ENCODE results near the gene PDPK1.

Gene PDPK1

DNA sequence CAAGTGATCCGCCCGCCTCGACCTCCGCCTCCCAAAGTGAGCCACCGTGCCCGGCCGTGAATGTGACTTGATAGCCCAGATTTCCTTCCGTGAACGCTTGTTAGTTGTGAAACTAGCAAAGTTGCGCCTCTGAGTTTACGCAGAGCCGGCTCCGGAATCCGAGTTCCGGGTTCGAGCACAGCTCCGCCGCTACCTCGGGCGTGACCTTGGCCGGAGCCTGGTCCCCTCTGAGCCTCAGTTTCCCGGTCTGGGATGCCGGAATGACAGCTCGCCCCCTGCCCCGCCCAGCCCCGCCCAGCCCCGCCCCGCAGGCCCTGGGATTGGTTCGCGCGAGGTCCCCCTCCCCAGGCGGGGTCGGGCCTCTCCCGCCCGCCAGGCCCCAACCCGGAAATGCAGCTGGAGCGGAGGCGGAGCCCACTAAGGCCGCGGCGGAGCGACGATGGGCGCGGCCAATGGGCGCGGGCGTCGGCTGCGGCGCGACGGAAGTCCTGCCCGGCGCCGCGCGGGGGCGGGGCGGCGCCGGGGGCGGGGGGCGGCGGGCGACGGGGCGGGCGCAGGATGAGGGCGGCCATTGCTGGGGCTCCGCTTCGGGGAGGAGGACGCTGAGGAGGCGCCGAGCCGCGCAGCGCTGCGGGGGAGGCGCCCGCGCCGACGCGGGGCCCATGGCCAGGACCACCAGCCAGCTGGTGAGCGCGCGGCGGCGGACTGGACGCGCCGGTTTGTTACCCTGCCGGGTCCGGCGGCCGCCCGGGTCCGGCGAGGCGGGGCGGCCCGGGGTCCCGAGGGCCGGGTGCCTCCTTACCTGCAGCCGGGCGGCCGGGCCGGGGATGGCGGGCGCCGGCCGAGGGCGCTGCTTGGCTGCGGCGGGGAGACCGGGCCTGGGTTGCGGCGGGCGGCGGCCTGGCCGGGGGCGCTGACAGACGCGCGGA, at the start of gene PDPK1:
Gene PDPK1 (plus strand): TSS at position 571 of the 929 bp plus-strand sequence. CDS start 92 bp downstream, at position 663.
- TF ChIP-seq, protein P1, sequence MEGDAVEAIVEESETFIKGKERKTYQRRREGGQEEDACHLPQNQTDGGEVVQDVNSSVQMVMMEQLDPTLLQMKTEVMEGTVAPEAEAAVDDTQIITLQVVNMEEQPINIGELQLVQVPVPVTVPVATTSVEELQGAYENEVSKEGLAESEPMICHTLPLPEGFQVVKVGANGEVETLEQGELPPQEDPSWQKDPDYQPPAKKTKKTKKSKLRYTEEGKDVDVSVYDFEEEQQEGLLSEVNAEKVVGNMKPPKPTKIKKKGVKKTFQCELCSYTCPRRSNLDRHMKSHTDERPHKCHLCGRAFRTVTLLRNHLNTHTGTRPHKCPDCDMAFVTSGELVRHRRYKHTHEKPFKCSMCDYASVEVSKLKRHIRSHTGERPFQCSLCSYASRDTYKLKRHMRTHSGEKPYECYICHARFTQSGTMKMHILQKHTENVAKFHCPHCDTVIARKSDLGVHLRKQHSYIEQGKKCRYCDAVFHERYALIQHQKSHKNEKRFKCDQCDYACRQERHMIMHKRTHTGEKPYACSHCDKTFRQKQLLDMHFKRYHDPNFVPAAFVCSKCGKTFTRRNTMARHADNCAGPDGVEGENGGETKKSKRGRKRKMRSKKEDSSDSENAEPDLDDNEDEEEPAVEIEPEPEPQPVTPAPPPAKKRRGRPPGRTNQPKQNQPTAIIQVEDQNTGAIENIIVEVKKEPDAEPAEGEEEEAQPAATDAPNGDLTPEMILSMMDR (conservative IDR thresholded peaks at IDR 0.05; ENCODE audit: control insufficient read depth, insufficient read depth, low read depth, low read length), result no peak
- peak; percentile 90 for DNase-seq (ENCODE audit: low read depth)
- H3K4me3 ChIP-seq (ENCODE audit: control insufficient read depth, low read depth, low read length), result peak within 1 kb of the TSS; percentile 69

DNA sequence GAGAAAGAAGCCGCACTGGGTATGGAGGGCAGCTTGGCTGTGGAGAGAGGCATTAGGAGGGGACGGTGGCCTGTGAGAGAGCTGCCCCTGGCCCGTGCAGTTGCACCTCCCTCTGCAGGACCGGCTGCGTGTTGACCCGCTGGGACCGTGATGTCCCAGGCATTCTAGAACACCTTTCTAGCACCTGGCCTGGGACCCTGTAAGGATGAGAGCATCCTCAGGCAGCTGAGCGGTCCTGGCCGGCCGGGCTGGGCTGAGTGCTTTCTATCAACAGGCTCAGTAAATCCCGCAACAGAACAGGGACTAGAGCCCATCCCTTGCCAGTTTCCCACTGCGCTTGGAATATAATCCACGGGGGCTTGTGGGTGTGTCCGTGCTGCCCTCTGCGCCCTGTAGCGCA, 48.2 kb upstream of the PDPK1 start:
- no peak overlapping the region for H3K4me3 ChIP-seq (ENCODE audit: control insufficient read depth, low read depth, low read length)
- no peak for DNase-seq (ENCODE audit: low read depth)
- TF ChIP-seq, protein P1 (conservative IDR thresholded peaks at IDR 0.05; ENCODE audit: control insufficient read depth, insufficient read depth, low read depth, low read length), result no peak

DNA sequence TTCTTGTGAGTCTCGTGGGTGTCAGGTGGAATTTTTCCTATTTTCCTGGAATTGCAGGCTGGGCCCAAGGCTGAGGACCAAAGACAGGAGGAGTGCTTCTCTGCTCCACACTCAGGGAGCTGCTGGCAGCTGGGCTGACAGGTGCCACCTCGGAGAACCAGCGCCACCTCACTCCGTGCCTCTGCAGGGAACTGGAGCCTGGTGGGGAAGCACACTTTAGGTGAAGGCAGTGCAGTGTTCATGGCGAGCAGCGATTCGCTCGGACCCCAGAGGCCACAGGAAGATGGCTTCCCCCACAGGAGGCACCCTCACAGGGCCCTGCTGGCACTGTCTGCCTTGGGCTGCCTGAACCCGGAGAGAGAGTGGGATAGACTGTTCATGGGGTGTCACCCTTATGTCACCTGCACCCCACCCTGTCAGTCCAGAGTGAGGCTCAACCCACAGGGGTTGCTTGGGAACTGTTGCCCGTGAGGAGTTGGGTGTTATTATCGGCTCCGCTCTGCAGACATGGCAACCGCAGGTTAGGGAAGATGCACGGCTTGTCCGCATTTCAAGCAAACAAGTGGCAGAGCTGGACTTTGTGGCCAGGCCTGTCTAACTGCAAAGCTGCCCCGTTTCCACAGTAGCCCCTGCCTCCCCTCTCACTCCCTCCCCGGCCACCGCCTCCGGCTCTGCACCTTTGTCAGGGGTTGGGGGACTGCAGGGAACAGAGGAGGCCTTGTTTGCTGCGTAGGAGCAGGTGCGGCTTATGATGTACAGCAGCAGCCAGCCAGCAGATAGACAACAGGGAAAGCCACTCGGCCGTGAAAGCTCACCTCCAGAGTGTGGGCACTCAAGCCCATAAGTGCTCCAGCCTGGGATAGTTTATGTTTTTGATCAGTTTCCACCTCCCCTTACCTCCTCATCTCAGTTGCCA, 47.4 kb upstream of the PDPK1 start:
- DNase-seq (ENCODE audit: low read depth), result no peak
- no peak overlapping the region for H3K4me3 ChIP-seq (ENCODE audit: control insufficient read depth, low read depth, low read length)
- TF ChIP-seq, protein P1 (conservative IDR thresholded peaks at IDR 0.05; ENCODE audit: control insufficient read depth, insufficient read depth, low read depth, low read length), result no peak

DNA sequence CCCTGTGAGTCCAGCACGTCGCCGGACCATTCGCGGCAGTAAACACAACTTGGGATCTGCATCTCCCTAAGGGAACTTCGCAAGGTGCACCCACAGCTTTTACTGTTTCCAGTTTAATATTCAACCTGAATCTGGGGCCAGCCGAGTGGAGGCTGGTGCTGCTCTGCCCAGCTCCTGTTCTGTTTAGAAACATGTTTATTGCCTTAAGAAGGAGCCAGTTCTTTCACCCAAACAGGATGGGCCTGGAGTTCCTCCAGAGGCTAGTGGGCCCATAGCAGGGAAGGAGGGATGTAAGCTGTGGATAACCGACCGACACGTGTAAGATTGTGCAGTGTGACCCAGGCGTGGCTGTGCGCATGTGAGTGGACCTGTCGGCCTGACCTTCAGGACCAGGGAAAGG, 45.5 kb upstream of the PDPK1 start:
- no peak for DNase-seq (ENCODE audit: low read depth)
- no peak overlapping the region for H3K4me3 ChIP-seq (ENCODE audit: control insufficient read depth, low read depth, low read length)
- TF ChIP-seq, protein P1 (conservative IDR thresholded peaks at IDR 0.05; ENCODE audit: control insufficient read depth, insufficient read depth, low read depth, low read length), result no peak

DNA sequence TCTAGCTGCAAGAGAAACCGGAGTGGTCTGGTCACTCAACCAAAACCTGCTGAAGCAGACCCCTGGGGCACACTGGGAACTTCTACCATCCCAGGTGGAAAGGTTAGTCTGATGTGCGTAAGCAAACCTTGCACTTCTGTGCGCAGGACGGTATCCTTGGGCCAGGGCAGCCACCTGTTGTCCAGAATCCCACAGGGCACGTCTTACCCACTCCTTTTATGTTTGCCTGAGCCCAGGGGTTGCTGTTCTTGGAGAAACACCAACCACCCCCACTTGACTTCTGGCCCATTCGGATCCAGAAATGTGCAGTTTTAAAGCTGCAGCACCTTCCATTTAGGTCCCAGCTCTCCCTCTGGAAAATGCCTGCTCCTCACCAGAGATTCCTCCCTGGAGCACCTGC, 44.2 kb upstream of the PDPK1 start:
- TF ChIP-seq, protein P1 (conservative IDR thresholded peaks at IDR 0.05; ENCODE audit: control insufficient read depth, insufficient read depth, low read depth, low read length), result no peak
- no peak overlapping the region for H3K4me3 ChIP-seq (ENCODE audit: control insufficient read depth, low read depth, low read length)
- no peak for DNase-seq (ENCODE audit: low read depth)

DNA sequence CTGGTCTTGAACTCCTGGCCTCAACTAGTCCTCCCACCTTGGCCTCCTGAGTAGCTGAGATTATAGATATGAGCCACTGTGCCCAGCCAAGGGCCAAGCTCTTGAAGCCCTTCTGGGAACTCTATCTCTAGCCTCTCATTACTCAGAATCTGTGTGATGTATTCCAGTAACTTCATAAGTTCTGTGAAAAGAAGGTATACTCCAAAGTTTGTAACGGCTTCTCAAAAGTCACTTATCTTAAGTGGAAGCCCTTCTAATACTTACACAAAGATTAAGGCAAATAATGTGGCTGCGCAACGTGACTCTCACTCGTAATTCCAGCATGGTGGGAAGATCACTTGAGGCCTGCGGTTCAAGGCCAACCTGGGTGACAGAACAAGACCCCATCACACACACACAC, 43.2 kb upstream of the PDPK1 start:
- DNase-seq (ENCODE audit: low read depth), result no peak
- H3K4me3 ChIP-seq (ENCODE audit: control insufficient read depth, low read depth, low read length), result no peak overlapping the region
- TF ChIP-seq, protein P1 (conservative IDR thresholded peaks at IDR 0.05; ENCODE audit: control insufficient read depth, insufficient read depth, low read depth, low read length), result no peak
